ENCODE measurements around the gene ADAMTSL2. TPM values are rescaled to one million over a fixed set of nuclear protein-coding genes. Genes with fewer than 3 reads are reported as not detected.
A peak's percentile ranks its signal among the peaks of the same experiment; 100 is the strongest.

Gene ADAMTSL2
- total and polyA plus RNA-seq, 4 donors = 1.8 to 18.2 (median 7.7) TPM

DNA sequence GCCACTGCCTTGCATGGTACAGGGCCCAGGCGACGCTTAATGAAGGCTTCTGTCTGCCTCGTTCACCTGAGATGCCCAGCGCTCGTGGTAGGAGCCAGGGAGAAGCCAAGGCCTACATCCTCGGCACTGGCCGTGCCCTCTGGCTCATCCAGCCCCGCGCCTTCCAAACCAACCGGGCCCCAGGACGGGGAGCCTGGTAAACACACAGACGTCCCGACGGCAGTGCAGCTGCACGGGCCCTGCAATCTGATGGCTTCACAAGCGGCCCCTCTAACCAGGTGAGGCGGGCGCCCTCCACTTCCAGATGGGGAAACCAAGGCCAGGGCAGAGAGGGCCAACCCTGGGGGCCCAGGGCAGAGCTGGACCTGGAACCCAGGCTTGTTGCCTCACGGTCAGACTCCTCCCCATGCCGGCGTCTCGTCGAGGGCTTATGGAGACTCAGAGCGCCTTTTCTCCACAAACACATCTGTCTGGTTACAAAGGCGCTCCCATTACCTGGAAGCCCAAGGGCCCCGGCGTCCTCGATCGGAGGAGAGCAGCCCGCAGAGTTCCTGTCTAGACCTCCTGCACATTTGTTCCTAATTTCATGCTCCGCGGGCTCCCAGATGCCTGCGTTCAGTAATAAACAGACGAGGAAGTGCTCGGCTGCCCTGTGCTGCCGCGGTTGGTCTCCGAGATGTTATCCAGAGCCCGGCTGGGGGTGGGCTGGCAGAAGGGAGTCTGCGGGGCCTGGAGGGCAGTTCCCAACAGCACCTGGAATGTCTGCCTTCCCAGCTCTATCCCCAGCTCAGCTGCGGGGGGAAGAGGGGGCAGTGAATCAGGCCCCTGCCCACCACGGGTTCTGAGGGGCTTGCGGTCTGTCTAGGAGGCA lies 51.2 kb downstream of the ADAMTSL2 start:
- Histone ChIP-seq H3K9ac (ENCODE audit: low read depth in 1 of 2, low read length in 2 of 2) (no peak overlapping the region), H3K27ac (ENCODE audit: low read depth in 1 of 2, low read length in 2 of 2) (peak overlapping the region in 1 of 2 donors; percentile 58), H3K9me3 (ENCODE audit: control insufficient read depth in 4 of 4, low read length in 3 of 4) (no peaks in the 10 kb centered on the region), H3K36me3 (ENCODE audit: control insufficient read depth in 4 of 4, insufficient read depth in 3 of 4, low read depth in 1 of 4, low read length in 3 of 4) (no peaks in the 10 kb centered on the region), H3K27me3 (ENCODE audit: control insufficient read depth in 4 of 4, insufficient read depth in 4 of 4, low read length in 3 of 4) (peaks cover 0 to 6% (median under 1%) of the 10 kb centered on the region in 4 donors), H3K4me3 (ENCODE audit: low read depth in 1 of 3, low read length in 3 of 3) (no peak overlapping the region), H3K4me1 (ENCODE audit: control insufficient read depth in 4 of 4, insufficient read depth in 4 of 4, low read length in 3 of 4) (no peaks in the 10 kb centered on the region)
- TF ChIP-seq, protein P1, sequence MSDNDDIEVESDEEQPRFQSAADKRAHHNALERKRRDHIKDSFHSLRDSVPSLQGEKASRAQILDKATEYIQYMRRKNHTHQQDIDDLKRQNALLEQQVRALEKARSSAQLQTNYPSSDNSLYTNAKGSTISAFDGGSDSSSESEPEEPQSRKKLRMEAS (IDR thresholded peaks at IDR 0.05) = no peak
- TF ChIP-seq FOXA1 (IDR thresholded peaks at IDR 0.05) = no peak
- no peak for TF ChIP-seq GABPA (IDR thresholded peaks at IDR 0.05 in 1 of 2, conservative IDR thresholded peaks at IDR 0.05 in 1 of 2)
- TF ChIP-seq, protein P2, sequence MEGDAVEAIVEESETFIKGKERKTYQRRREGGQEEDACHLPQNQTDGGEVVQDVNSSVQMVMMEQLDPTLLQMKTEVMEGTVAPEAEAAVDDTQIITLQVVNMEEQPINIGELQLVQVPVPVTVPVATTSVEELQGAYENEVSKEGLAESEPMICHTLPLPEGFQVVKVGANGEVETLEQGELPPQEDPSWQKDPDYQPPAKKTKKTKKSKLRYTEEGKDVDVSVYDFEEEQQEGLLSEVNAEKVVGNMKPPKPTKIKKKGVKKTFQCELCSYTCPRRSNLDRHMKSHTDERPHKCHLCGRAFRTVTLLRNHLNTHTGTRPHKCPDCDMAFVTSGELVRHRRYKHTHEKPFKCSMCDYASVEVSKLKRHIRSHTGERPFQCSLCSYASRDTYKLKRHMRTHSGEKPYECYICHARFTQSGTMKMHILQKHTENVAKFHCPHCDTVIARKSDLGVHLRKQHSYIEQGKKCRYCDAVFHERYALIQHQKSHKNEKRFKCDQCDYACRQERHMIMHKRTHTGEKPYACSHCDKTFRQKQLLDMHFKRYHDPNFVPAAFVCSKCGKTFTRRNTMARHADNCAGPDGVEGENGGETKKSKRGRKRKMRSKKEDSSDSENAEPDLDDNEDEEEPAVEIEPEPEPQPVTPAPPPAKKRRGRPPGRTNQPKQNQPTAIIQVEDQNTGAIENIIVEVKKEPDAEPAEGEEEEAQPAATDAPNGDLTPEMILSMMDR (IDR thresholded peaks at IDR 0.05; ENCODE audit: low read depth, low read length, missing input control) = no peak
- TF ChIP-seq FOXA2 (IDR thresholded peaks at IDR 0.05) = no peak
- TF ChIP-seq JUND (IDR thresholded peaks at IDR 0.05) = no peak
- no peak for TF ChIP-seq REST (IDR thresholded peaks at IDR 0.05)
- TF ChIP-seq SP1 (IDR thresholded peaks at IDR 0.05) = no peak
- TF ChIP-seq, protein P3, sequence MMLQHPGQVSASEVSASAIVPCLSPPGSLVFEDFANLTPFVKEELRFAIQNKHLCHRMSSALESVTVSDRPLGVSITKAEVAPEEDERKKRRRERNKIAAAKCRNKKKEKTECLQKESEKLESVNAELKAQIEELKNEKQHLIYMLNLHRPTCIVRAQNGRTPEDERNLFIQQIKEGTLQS (IDR thresholded peaks at IDR 0.05) = no peak
- no peak for TF ChIP-seq YY1 (IDR thresholded peaks at IDR 0.05)
- TF ChIP-seq RAD21 (IDR thresholded peaks at IDR 0.05) = no peak
- WGBS = 30% methylated on average over 43 of the region's 43 CpGs
- DNase-seq (ENCODE audit: low spot score) = no peak

DNA sequence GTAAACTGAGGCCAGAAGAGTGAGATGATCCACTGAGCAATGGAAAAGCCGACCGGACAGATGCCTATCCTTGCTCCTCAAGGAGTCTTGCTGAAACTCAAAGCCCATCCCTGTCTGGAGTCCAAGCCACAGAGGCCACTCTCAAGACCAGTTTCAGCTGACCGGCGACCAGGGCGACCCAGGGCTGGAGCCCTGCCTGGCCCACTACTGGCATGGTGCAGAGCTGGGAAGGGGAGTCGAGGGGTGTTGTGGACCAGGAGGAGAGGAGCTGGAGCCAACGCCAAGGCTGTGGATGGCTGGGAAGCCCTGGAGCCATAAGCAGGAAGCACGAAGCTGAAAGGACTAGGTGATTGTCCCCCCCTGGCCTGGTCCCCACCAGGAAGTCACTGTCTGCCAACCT lies 52.5 kb downstream of the ADAMTSL2 start:
- Histone ChIP-seq H3K9ac (ENCODE audit: low read depth in 1 of 2, low read length in 2 of 2) (no peak overlapping the region), H3K27ac (ENCODE audit: low read depth in 1 of 2, low read length in 2 of 2) (no peak overlapping the region), H3K36me3 (ENCODE audit: control insufficient read depth in 4 of 4, insufficient read depth in 3 of 4, low read depth in 1 of 4, low read length in 3 of 4) (no peaks in the 10 kb centered on the region), H3K4me1 (ENCODE audit: control insufficient read depth in 4 of 4, insufficient read depth in 4 of 4, low read length in 3 of 4) (no peaks in the 10 kb centered on the region), H3K9me3 (ENCODE audit: control insufficient read depth in 4 of 4, low read length in 3 of 4) (no peaks in the 10 kb centered on the region), H3K27me3 (ENCODE audit: control insufficient read depth in 4 of 4, insufficient read depth in 4 of 4, low read length in 3 of 4) (peaks cover 0 to 6% (median under 1%) of the 10 kb centered on the region in 4 donors), H3K4me3 (ENCODE audit: low read depth in 1 of 3, low read length in 3 of 3) (no peak overlapping the region)
- 81% methylated on average over 8 of the region's 8 CpGs for WGBS
- no peak for TF ChIP-seq FOXA2 (IDR thresholded peaks at IDR 0.05)
- TF ChIP-seq NR2F2 (IDR thresholded peaks at IDR 0.05) = no peak
- no peak for TF ChIP-seq RXRA (IDR thresholded peaks at IDR 0.05)
- TF ChIP-seq SP1 (IDR thresholded peaks at IDR 0.05) = no peak
- no peak for TF ChIP-seq TAF1 (conservative IDR thresholded peaks at IDR 0.05)
- no peak for TF ChIP-seq JUND (IDR thresholded peaks at IDR 0.05)
- no peak for TF ChIP-seq GABPA (IDR thresholded peaks at IDR 0.05 in 1 of 2, conservative IDR thresholded peaks at IDR 0.05 in 1 of 2)
- TF ChIP-seq HNF4G (IDR thresholded peaks at IDR 0.05) = no peak
- no peak for TF ChIP-seq EGR1 (IDR thresholded peaks at IDR 0.05; ENCODE audit: low read depth in 2 of 2)
- TF ChIP-seq, protein P4, sequence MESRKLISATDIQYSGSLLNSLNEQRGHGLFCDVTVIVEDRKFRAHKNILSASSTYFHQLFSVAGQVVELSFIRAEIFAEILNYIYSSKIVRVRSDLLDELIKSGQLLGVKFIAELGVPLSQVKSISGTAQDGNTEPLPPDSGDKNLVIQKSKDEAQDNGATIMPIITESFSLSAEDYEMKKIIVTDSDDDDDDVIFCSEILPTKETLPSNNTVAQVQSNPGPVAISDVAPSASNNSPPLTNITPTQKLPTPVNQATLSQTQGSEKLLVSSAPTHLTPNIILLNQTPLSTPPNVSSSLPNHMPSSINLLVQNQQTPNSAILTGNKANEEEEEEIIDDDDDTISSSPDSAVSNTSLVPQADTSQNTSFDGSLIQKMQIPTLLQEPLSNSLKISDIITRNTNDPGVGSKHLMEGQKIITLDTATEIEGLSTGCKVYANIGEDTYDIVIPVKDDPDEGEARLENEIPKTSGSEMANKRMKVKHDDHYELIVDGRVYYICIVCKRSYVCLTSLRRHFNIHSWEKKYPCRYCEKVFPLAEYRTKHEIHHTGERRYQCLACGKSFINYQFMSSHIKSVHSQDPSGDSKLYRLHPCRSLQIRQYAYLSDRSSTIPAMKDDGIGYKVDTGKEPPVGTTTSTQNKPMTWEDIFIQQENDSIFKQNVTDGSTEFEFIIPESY (IDR thresholded peaks at IDR 0.05) = no peak
- TF ChIP-seq REST (IDR thresholded peaks at IDR 0.05) = no peak
- TF ChIP-seq, protein P1 (IDR thresholded peaks at IDR 0.05) = no peak
- no peak for TF ChIP-seq RAD21 (IDR thresholded peaks at IDR 0.05)
- TF ChIP-seq FOXA1 (IDR thresholded peaks at IDR 0.05) = no peak
- TF ChIP-seq, protein P3 (IDR thresholded peaks at IDR 0.05) = no peak
- no peak for DNase-seq (ENCODE audit: low spot score)
